K562 (cell line): Measurements from ENCODE around the gene TEX54. TPM values are rescaled to one million over a fixed set of nuclear protein-coding genes. Genes with fewer than 3 reads are reported as not detected.

Source experiments
- CHAMP1 ChIP-seq: fragments of 450-650 bp; IDR thresholded peaks from 2 replicates; pipeline ENCODE4 v1.6.1; 2016; ENCODE audit warnings: mild to moderate bottlenecking
- CTBP1 ChIP-seq: fragments of 450-650 bp; IDR thresholded peaks from 2 replicates; pipeline ENCODE4 v1.6.1; 2016; ENCODE audit warnings: borderline replicate concordance
- CTCF ChIP-seq, 3 experiments: IDR thresholded peaks in 2 of 3; conservative IDR thresholded peaks in 1 of 3; 2 replicates each; pipeline ENCODE4 v1.5.1; 2011 to 2012; ENCODE audit warnings: low read length in 3 of 3, mild to moderate bottlenecking in 3 of 3, control low read depth in 2 of 3, improper control_type of control experiment in 1 of 3, inconsistent platforms in 1 of 3, low read depth in 1 of 3, mixed read lengths in 1 of 3, moderate library complexity in 1 of 3; ENCODE audit not compliant: insufficient read depth in 2 of 3
- CXXC5 ChIP-seq: fragments of 250-450 bp; sonication (Bioruptor Pico); IDR thresholded peaks from 2 replicates; pipeline ENCODE4 v1.8.0; 2022; ENCODE audit warnings: inconsistent platforms, mild to moderate bottlenecking, moderate library complexity
- DPF2 ChIP-seq: fragments of 450-650 bp; IDR thresholded peaks from 2 replicates; pipeline ENCODE4 v1.6.1; 2016
- ESRRA ChIP-seq: fragments of 450-650 bp; IDR thresholded peaks from 2 replicates; pipeline ENCODE4 v1.6.1; 2014; ENCODE audit warnings: low read depth, mild to moderate bottlenecking, moderate library complexity, borderline replicate concordance
- ETS1 ChIP-seq: conservative IDR thresholded peaks from 2 replicates; pipeline ENCODE4 v1.6.1; 2011; ENCODE audit warnings: low read depth, mild to moderate bottlenecking, low read length; ENCODE audit not compliant: control insufficient read depth
- ETV1 ChIP-seq: fragments of 450-650 bp; conservative IDR thresholded peaks from 2 replicates; pipeline ENCODE4 v1.6.1; 2016; ENCODE audit warnings: missing genetic modification characterization, control low read depth, low read depth, missing compliant biosample characterization
- KAT8 ChIP-seq: fragments of 450-650 bp; IDR thresholded peaks from 2 replicates; pipeline ENCODE4 v1.6.1; 2016; ENCODE audit warnings: low read depth, mild to moderate bottlenecking
- KDM1A ChIP-seq, 2 experiments: fragments of 450-650 bp; IDR thresholded peaks; 2 replicates each; pipeline ENCODE4 v1.6.1; 2016; ENCODE audit warnings: mild to moderate bottlenecking in 2 of 2
- KDM4B ChIP-seq, 2 experiments: fragments of 450-650 bp in 1 of 2; sonication (generic) in 1 of 2; IDR thresholded peaks; 2 replicates each; pipeline ENCODE4 v1.6.1; 2016 to 2017; ENCODE audit warnings: borderline replicate concordance in 2 of 2, antibody characterized with exemption in 1 of 2, low read depth in 1 of 2, mild to moderate bottlenecking in 1 of 2
- KHSRP ChIP-seq: fragments of 450-650 bp; IDR thresholded peaks from 2 replicates; pipeline ENCODE4 v1.6.1; 2017
- POLR2H ChIP-seq: IDR thresholded peaks from 2 replicates; pipeline ENCODE4 v1.6.1; 2016; ENCODE audit warnings: missing genetic modification characterization, low read depth, mild to moderate bottlenecking, control low read depth, missing compliant biosample characterization, moderate library complexity
- SP2 ChIP-seq: IDR thresholded peaks from 2 replicates; pipeline ENCODE4 v1.6.1; 2011; ENCODE audit warnings: mild to moderate bottlenecking, low read depth, low read length, moderate library complexity; ENCODE audit not compliant: poor library complexity, severe bottlenecking; ENCODE audit errors: extremely low read depth
- SRSF3 ChIP-seq: fragments of 200-400 bp; formaldehyde crosslinking; IDR thresholded peaks from 2 replicates; pipeline ENCODE4 v1.6.1; 2016; ENCODE audit warnings: mild to moderate bottlenecking, low read length, moderate library complexity; ENCODE audit not compliant: insufficient read depth
- TEAD4 ChIP-seq, 2 experiments: sonication (generic) in 1 of 2; formaldehyde crosslinking in 1 of 2; IDR thresholded peaks; 2 replicates each; pipeline versions ENCODE4 v1.6.1 to v1.8.0; 2012 to 2022; ENCODE audit warnings: borderline replicate concordance in 1 of 2, inconsistent platforms in 1 of 2, low read length in 1 of 2, mild to moderate bottlenecking in 1 of 2, missing genetic modification reagents in 1 of 2
- THAP7 ChIP-seq: fragments of 250-450 bp; sonication (Bioruptor Pico); IDR thresholded peaks from 2 replicates; pipeline ENCODE4 v1.5.0; 2021
- TRIM28 ChIP-seq: fragments of 450-650 bp; IDR thresholded peaks from 2 replicates; pipeline ENCODE4 v1.6.1; 2017
- ZNF408 ChIP-seq: fragments of 250-450 bp; sonication (Bioruptor Pico); IDR thresholded peaks from 2 replicates; pipeline ENCODE4 v1.4.0; 2020; ENCODE audit warnings: low read depth, mild to moderate bottlenecking, moderate library complexity
- ZNF445 ChIP-seq: fragments of 250-450 bp; sonication (Bioruptor Pico); IDR thresholded peaks from 2 replicates; pipeline ENCODE4 v1.4.0; 2020; ENCODE audit warnings: low read depth, mild to moderate bottlenecking, moderate library complexity
- ZNF77 ChIP-seq: fragments of 250-450 bp; sonication (Bioruptor Pico); IDR thresholded peaks from 2 replicates; pipeline ENCODE4 v1.5.0; 2020
- polyA plus RNA-seq, 8 experiments: library from polyadenylated mRNA; depleted of rRNA in 4 of 8; stranded (reverse) in 5 of 8; unstranded in 3 of 8; fragments of >200 nt; fragmentation: Nextera tagmentation in 2 of 8; fragmentation: Illumina TruSeq in 1 of 8; extraction: Ambion mirVana in 2 of 8; extraction: Trizol in 1 of 8; gene quantifications; 2 replicates each; pipeline versions ENCODE4 v1.2.1 to v1.2.3, GENCODE V29; 2011 to 2014; ENCODE audit warnings: inconsistent platforms in 1 of 8, missing spikeins in 1 of 8
- total RNA-seq, 7 experiments: library from RNA; depleted of rRNA in 6 of 7; stranded (reverse); fragments of >200 nt in 6 of 7; fragmentation: Illumina TruSeq in 2 of 7; extraction: Trizol in 2 of 7; gene quantifications; 2 replicates each; pipeline versions ENCODE4 v1.2.1 to v1.2.3, GENCODE V29; 2011 to 2021; ENCODE audit warnings: low replicate concordance in 1 of 7

The TEX54 gene
- total and polyA plus RNA-seq, 9 of the 15 experiments (the other 6 are each of a cell fraction or from before 2014, with no cell fraction given), result not detected

GRCh38 chr11:62791501-62792201 is 41.0 kb downstream of the TEX54 start, which contains the start of gene TMEM223 (continued):
- TF ChIP-seq POLR2H (peak; percentile 73; the same call in 1 of the 2 replicates), TRIM28 (no peak), SRSF3 (no peak), THAP7 (CRISPR knock-in tag) (peak; percentile 81), ZNF77 (peak; percentile 66; the same call in 1 of the 2 replicates), ZNF408 (CRISPR knock-in tag) (no peak), CTCF (IDR thresholded peaks at IDR 0.05 in 2 of 3, conservative IDR thresholded peaks at IDR 0.05 in 1 of 3; ENCODE audit: insufficient read depth in 2 of 3, low read depth in 1 of 3, low read length in 3 of 3) (peak in 1 of 3 experiments; percentile 16; a peak in 2 of 6 replicates), ZNF445 (CRISPR knock-in tag) (no peak), SP2 (no peak), KDM4B (IDR thresholded peaks at IDR 0.05; ENCODE audit: borderline replicate concordance in 2 of 2, low read depth in 1 of 2) (0 out of 4 replicates have a peak, but pooled peaks of 1 of the 2 experiments have one; percentile 72), ETV1 (peak; percentile 90), ESRRA (no peak; the same call in 1 of the 2 replicates), TEAD4 (IDR thresholded peaks at IDR 0.05; ENCODE audit: low read length) (0 out of 2 replicates have a peak, but pooled peaks have one; percentile 3), TEAD4 (CRISPR knock-in tag; IDR thresholded peaks at IDR 0.05; ENCODE audit: borderline replicate concordance) (no peak), CHAMP1 (no peak), CTBP1 (peak; percentile 58), KHSRP (no peak), CXXC5 (peak; percentile 66), ETS1 (peak; percentile 86), KDM1A (IDR thresholded peaks at IDR 0.05) (no peak), DPF2 (no peak), KAT8 (no peak)
